ENCODE data around the gene SMOC2.

- TF ChIP-seq CTCF (IDR thresholded peaks at IDR 0.05) (no peak), POLR2A (IDR thresholded peaks at IDR 0.05) (no peak), POLR2AphosphoS5 (IDR thresholded peaks at IDR 0.05) (no peak)
Observed at GRCh38 chr6:168663041-168663440, 222.1 kb downstream of the SMOC2 start.

All from breast epithelium (tissue), 3 donors.